Hepatocyte (in vitro differentiated cells): Measurements from ENCODE around the gene CCDC81. TPM values are rescaled to one million over a fixed set of nuclear protein-coding genes. Genes with fewer than 3 reads are reported as not detected.

Source experiments
- DNase-seq: peaks from one replicate; pipeline ENCODE4 v3.0.0-alpha.2; 2016; ENCODE audit warnings: low spot score
- H2AFZ ChIP-seq: fragments of 200-600 bp; sonication (generic); 2 replicates; pipeline ENCODE4 v1.6.0; 2016; ENCODE audit warnings: antibody characterized with exemption, mild to moderate bottlenecking
- H3K27ac ChIP-seq: fragments of 200-600 bp; sonication (generic); 2 replicates; pipeline ENCODE4 v1.5.1; 2016; ENCODE audit warnings: mild to moderate bottlenecking
- H3K27me3 ChIP-seq: fragments of 200-600 bp; sonication (generic); 2 replicates; pipeline ENCODE4 v1.6.1; 2016
- H3K36me3 ChIP-seq: fragments of 200-600 bp; sonication (generic); replicated peaks from 2 replicates; pipeline ENCODE4 v1.5.1; 2016; ENCODE audit warnings: low read depth; ENCODE audit not compliant: insufficient read depth
- H3K4me1 ChIP-seq: fragments of 200-600 bp; sonication (generic); 2 replicates; pipeline ENCODE4 v1.5.1; 2016; ENCODE audit warnings: mild to moderate bottlenecking, moderate library complexity; ENCODE audit not compliant: insufficient read depth
- H3K4me2 ChIP-seq: fragments of 200-600 bp; sonication (generic); 2 replicates; pipeline ENCODE4 v1.6.0; 2016
- H3K4me3 ChIP-seq: fragments of 200-600 bp; sonication (generic); 2 replicates; pipeline ENCODE4 v1.5.1; 2016; ENCODE audit warnings: mild to moderate bottlenecking
- H3K79me2 ChIP-seq: fragments of 200-600 bp; sonication (generic); 2 replicates; pipeline ENCODE4 v1.6.0; 2017; ENCODE audit warnings: mild to moderate bottlenecking
- H3K9me2 ChIP-seq: fragments of 200-600 bp; sonication (generic); replicated peaks from 2 replicates; pipeline ENCODE4 v1.6.0; 2017; ENCODE audit warnings: mild to moderate bottlenecking; ENCODE audit not compliant: insufficient read depth
- H3K9me3 ChIP-seq: fragments of 200-600 bp; sonication (generic); 2 replicates; pipeline ENCODE4 v1.5.1; 2016; ENCODE audit warnings: low read depth, mild to moderate bottlenecking
- H4K20me1 ChIP-seq: fragments of 200-600 bp; sonication (generic); 2 replicates; pipeline ENCODE4 v1.6.0; 2016; ENCODE audit warnings: mild to moderate bottlenecking; ENCODE audit not compliant: insufficient read depth, poor library complexity, severe bottlenecking
- EZH2 ChIP-seq: fragments of 200-600 bp; sonication (generic); IDR thresholded peaks from 2 replicates; pipeline ENCODE4 v1.6.1; 2016; ENCODE audit warnings: antibody characterized with exemption, mild to moderate bottlenecking, borderline replicate concordance
- EZH2phosphoT487 ChIP-seq: fragments of 200-600 bp; sonication (generic); IDR thresholded peaks from one replicate; pipeline ENCODE4 v1.6.1; 2018; ENCODE audit warnings: antibody characterized with exemption, mild to moderate bottlenecking, low read depth, moderate library complexity; ENCODE audit not compliant: unreplicated experiment, severe bottlenecking
- WGBS: methylation state at CpG from one replicate; pipeline ENCODE4 v1.1.6; 2016; ENCODE audit warnings: low lambda C conversion rate; ENCODE audit errors: missing lambda C conversion rate; 5-methylcytosine and 5-hydroxymethylcytosine counted together
- polyA plus RNA-seq: library from polyadenylated mRNA; unstranded; fragments of >200 nt; fragmentation: Nextera tagmentation; extraction: Ambion mirVana; gene quantifications from 2 replicates; pipeline ENCODE4 v1.2.1, GENCODE V29; 2016
- total RNA-seq: library from RNA; depleted of rRNA; stranded (reverse); fragments of >200 nt; gene quantifications from 2 replicates; pipeline ENCODE4 v1.2.3, GENCODE V29; 2014
- TF ChIP-seq, protein P1 (sequence below): fragments of 200-600 bp; sonication (generic); IDR thresholded peaks from 2 replicates; pipeline ENCODE4 v1.5.1; 2016; ENCODE audit warnings: antibody characterized with exemption, mild to moderate bottlenecking; ENCODE audit not compliant: poor library complexity

The CCDC81 gene
- total and polyA plus RNA-seq, 2 experiments from 2014 or later: 0.16 to 0.33 TPM

DNA sequence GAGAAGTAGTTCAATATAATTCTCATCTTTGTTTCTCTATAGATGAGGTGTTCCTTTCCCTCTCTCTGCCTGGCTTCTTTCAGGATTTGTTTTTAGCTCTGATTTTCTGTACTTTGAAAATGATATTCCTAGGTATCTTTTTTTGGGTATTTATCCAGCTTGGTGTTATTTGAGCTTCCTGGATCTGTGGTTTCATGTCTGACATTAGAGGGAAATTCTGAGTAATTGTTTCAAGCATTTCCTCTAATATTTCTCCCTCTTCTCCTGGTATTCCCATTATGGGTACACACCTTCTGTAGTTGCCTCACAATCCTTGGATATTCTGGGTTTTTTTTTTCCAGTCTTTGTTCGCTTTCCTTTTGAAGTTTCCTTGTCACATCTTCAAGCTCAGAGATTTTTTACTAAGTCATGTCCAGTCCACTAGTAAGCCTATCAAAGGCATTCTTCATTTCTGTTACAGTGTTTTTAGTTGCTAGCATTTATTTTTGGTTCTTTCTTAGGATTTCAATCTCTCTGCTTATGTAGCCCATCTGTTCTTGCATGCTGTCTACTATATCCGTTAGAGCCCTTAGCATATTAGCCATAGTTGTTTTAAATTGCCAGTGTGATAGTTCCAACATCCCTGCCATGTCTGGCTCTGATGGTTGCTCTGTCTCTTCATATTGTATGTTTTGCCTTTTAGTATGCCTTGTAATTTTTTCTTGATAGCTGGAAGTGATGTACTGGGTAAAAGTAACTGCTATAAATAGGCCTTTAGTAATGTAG lies 5.8 kb downstream of the CCDC81 start:
- Histone ChIP-seq H3K4me1 (no peaks in the 10 kb centered on the region), H3K27me3 (no peaks in the 10 kb centered on the region), H3K36me3 (no peaks in the 10 kb centered on the region), H3K4me2 (no peak overlapping the region), H3K9me3 (no peaks in the 10 kb centered on the region), H2AFZ (no peak overlapping the region), H3K9me2 (no peaks in the 10 kb centered on the region), H3K27ac (no peak overlapping the region), H3K4me3 (no peak overlapping the region), H4K20me1 (no peaks in the 10 kb centered on the region), H3K79me2 (no peaks in the 10 kb centered on the region)
- DNase-seq: no peak
- 96% methylated on average over 2 of the region's 2 CpGs for WGBS
- TF ChIP-seq EZH2 (no peak), EZH2phosphoT487 (no peak)
- TF ChIP-seq, protein P1, sequence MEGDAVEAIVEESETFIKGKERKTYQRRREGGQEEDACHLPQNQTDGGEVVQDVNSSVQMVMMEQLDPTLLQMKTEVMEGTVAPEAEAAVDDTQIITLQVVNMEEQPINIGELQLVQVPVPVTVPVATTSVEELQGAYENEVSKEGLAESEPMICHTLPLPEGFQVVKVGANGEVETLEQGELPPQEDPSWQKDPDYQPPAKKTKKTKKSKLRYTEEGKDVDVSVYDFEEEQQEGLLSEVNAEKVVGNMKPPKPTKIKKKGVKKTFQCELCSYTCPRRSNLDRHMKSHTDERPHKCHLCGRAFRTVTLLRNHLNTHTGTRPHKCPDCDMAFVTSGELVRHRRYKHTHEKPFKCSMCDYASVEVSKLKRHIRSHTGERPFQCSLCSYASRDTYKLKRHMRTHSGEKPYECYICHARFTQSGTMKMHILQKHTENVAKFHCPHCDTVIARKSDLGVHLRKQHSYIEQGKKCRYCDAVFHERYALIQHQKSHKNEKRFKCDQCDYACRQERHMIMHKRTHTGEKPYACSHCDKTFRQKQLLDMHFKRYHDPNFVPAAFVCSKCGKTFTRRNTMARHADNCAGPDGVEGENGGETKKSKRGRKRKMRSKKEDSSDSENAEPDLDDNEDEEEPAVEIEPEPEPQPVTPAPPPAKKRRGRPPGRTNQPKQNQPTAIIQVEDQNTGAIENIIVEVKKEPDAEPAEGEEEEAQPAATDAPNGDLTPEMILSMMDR: no peak

DNA sequence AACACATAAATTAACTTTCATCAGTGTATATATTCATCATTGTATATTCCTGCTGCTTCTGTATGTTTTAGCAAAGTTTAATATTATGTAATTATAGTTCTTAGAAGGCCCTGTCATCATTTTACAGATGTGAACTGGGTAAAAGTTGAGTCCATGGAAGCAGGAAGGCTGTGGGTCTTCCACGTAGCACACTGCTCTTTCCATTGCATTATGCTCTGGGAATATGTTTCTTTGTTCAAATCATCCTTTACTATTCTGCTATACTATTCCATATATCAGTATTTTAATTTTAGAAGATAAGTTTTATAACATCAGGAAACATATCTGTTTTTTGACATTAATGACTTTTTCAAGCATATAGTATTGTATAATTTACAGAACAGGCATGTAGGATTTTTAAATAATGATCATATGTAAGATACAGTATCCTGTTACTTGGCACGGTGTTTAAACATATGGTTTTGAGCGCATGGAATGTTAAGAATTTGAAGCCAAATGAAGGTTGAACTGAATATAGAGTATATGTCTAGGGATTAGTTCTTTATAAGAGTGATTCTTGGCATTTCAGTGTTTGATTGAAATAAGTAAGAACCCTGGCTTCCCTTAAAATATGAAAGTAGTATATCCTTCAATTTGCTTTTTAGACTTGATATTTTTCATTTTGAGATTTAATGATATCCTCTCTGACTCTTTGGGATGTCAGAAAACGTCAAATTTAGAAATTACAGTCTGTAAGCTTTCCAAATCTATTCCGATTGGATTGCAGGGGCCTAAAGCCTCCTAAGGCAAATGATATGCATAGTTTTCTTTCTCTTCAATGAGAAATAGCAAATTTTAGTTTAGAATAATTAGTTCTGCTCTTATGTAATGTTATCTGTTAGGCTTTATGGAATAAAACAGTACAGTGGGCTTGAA lies 8.6 kb downstream of the CCDC81 start:
- 77% methylated on average over 5 of the region's 5 CpGs for WGBS
- no peaks in the 10 kb centered on the region for H3K27me3 ChIP-seq

DNA sequence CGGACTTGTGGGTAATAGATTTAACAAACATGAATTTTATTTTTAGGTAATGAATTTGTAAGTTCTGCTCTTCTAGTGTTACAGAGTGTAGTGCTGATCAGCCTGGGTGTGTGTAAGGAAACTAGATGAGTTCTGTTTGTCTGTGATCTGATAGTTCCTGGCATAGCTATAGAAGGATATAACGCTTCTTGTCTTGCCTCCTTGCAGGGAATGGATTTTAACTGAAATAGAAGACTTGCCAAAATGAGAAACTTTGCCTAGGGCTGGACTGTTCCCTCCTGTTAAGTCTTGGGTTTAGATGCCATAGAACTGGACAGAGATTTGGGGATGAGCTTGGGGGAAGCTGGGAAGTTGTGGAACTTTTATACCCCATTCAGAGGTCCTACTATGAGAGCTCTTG lies 11.6 kb downstream of the CCDC81 start:
- TF ChIP-seq EZH2: no peak
- no peak for TF ChIP-seq EZH2phosphoT487
- TF ChIP-seq, protein P1: no peak
- 95% methylated on average over 2 of the region's 2 CpGs for WGBS

More for the DNA sequence above, 8.6 kb downstream of the CCDC81 start:
- Histone ChIP-seq H3K4me3 (no peak overlapping the region), H3K9me2 (no peaks in the 10 kb centered on the region), H2AFZ (no peak overlapping the region), H3K4me2 (no peak overlapping the region), H3K9me3 (no peaks in the 10 kb centered on the region), H3K79me2 (no peaks in the 10 kb centered on the region), H3K36me3 (no peaks in the 10 kb centered on the region), H3K4me1 (no peaks in the 10 kb centered on the region), H4K20me1 (no peaks in the 10 kb centered on the region), H3K27ac (no peak overlapping the region)
- no peak for DNase-seq
- no peak for TF ChIP-seq EZH2phosphoT487
- TF ChIP-seq, protein P1: no peak

More for the DNA sequence above, 11.6 kb downstream of the CCDC81 start:
- no peaks in the 10 kb centered on the region for H3K9me2 ChIP-seq
- H3K27me3 ChIP-seq: no peaks in the 10 kb centered on the region
- no peaks in the 10 kb centered on the region for H4K20me1 ChIP-seq
- no peak for DNase-seq
- H3K36me3 ChIP-seq: no peaks in the 10 kb centered on the region
- no peaks in the 10 kb centered on the region for H3K79me2 ChIP-seq
- no peak overlapping the region for H3K4me2 ChIP-seq
- H3K27ac ChIP-seq: no peak overlapping the region
- H2AFZ ChIP-seq: no peak overlapping the region
- no peak overlapping the region for H3K4me3 ChIP-seq
- H3K9me3 ChIP-seq: no peaks in the 10 kb centered on the region
- H3K4me1 ChIP-seq: no peaks in the 10 kb centered on the region
